ENCODE measurements around the gene POU6F2.

- no peak for TF ChIP-seq CTCF (IDR thresholded peaks at IDR 0.05)
- TF ChIP-seq POLR2A (IDR thresholded peaks at IDR 0.05), result no peak
- TF ChIP-seq POLR2AphosphoS5 (IDR thresholded peaks at IDR 0.05), result no peak
- no peak for TF ChIP-seq EP300 (IDR thresholded peaks at IDR 0.05)
Measured at GRCh38 chr7:38978491-38978890, 782 bp downstream of the POU6F2 start.
